ENCODE results near the gene ILKAP.

Gene ILKAP

DNA sequence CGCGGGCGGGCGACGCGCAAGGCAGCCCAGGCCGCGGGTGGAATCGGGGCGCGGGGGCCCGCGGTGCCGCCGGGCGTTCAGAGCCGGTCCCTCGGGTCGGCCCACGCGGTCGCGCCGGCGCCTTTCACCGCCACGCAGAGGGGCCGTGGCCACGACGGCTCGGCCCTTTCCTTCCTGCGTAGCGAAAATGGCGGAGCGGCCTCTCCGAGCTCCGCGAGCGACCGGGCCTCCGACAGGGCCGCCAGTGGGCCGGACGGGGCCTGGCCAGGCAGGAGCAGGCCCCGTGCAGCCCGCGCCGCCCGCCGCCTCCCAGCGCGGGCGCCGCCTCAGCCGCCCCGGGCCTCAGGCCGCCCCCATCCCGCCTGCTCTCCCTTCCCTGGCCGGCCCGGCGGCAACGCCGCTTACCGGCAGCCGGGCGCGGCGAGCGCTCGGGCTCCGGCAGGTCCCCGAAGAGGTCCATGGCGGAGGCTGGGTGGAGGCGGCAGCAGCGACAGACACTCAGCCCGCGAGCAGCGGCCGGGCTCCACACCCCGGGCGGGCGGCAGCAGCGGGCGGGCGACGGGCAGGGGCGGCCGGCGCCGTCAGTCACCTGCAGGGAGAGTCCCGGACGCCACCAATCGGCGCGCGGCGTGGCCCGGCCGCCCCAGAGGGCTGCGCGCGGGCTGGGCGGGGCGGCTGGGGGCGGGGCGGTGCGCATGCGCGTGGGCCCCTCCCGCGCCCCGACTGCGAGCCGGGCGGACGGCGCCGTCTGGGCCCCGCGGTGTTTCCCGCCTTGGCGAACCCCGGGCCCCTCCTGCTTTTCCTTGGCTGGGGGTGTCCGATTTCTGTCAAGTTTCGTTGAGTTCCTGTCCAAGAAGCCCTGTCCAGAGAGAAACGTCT lies at the start of gene ILKAP:
Gene ILKAP, minus strand, starts transcription at position 602 of the 879 bp plus-strand sequence. Its CDS starts 142 bp downstream, at position 460.
- peak within 1 kb of the TSS; percentile 88 for H3K4me3 Mint-ChIP-seq
- peaks cover 48% of the 10 kb centered on the region for H3K4me1 Mint-ChIP-seq
- H3K36me3 Mint-ChIP-seq (ENCODE audit: low read depth) = peaks cover 18% of the 10 kb centered on the region
- peak within 1 kb of the TSS; percentile 87 for H3K27ac Mint-ChIP-seq
- no peaks in the 10 kb centered on the region for H3K9me3 Mint-ChIP-seq
- H3K27me3 Mint-ChIP-seq = no peaks in the 10 kb centered on the region
- ATAC-seq (peak; percentile 98), DNase-seq (peak; percentile 91)

DNA sequence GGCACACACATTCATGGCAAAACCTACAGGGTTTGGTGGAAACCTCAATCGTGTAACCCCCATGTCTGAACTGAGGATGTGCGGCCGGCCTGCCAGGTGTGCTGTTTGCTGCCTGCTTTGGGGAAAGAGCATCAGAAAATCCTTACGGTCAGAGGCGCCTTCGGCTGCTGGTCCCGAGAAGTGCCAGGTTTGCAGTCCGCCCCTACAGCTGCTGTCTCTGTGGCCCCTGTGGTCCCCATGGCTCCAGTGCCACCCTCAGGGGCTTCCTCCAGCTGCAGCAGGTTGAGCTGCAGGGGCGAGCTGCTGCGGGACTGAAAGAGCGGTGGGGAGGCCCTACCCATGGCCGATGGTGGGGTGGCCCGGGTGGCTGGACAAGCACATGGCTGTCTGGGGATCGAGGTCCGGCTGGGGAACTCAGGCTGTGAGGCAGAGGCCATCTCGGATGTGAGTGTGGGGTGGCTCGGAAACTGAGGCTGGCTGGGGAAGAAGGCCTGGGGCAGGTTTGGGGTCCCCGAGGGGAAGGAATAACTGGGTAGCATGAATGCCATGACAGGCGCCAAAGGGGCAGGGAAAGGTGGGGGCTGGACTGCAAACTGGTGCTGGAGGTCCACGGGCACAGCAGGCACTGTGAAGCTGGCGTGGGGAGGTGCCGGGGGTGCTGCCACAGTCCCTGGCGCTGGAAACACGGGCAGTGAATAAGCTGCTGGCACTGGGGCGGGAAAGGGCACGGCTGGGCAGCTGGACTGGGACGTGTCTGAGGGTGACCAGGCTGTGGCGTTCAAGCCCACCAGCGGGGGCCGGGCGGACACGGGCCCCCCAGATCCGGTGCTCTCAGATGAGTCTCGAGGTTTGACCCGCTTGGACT lies 49.5 kb upstream of the ILKAP start:
- H3K4me3 Mint-ChIP-seq = no peak overlapping the region
- H3K4me1 Mint-ChIP-seq = no peaks in the 10 kb centered on the region
- DNase-seq = no peak
- H3K36me3 Mint-ChIP-seq (ENCODE audit: low read depth) = peaks cover 17% of the 10 kb centered on the region
- no peaks in the 10 kb centered on the region for H3K9me3 Mint-ChIP-seq
- no peaks in the 10 kb centered on the region for H3K27me3 Mint-ChIP-seq
- no peak overlapping the region for H3K27ac Mint-ChIP-seq
- no peak for ATAC-seq

- H3K4me3 Mint-ChIP-seq = no peak overlapping the region
- H3K36me3 Mint-ChIP-seq (ENCODE audit: low read depth) = peaks cover 17% of the 10 kb centered on the region
- H3K27ac Mint-ChIP-seq = no peak overlapping the region
- ATAC-seq = no peak
- H3K9me3 Mint-ChIP-seq = no peaks in the 10 kb centered on the region
- H3K27me3 Mint-ChIP-seq = no peaks in the 10 kb centered on the region
- DNase-seq = no peak
- H3K4me1 Mint-ChIP-seq = no peaks in the 10 kb centered on the region
Measured at GRCh38 chr2:238251986-238252385, 48.5 kb upstream of the ILKAP start.

DNA sequence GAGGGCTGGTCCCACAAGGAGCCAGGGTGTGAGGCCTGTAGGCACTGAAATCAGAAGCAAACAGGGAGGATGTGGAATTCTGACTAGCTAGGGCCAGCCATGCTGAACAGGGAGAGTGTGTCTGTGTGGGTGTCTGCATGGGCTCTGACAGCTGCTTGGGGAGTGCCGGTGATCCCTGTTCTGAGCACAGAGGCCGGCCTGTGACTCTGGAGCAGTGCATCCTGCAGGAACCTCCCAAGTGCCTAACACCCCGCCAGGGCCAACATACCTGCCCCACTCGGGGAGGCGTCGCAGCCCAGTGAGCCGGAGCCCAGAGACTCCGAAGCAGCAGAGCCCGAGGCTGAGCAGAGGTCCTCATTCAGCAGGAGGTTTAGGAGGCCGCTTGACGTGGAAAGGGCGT lies 47.8 kb upstream of the ILKAP start:
- ATAC-seq = no peak
- H3K9me3 Mint-ChIP-seq = no peaks in the 10 kb centered on the region
- DNase-seq = no peak
- no peak overlapping the region for H3K27ac Mint-ChIP-seq
- peaks cover 17% of the 10 kb centered on the region for H3K36me3 Mint-ChIP-seq (ENCODE audit: low read depth)
- H3K4me1 Mint-ChIP-seq = no peaks in the 10 kb centered on the region
- H3K4me3 Mint-ChIP-seq = no peak overlapping the region
- no peaks in the 10 kb centered on the region for H3K27me3 Mint-ChIP-seq

DNA sequence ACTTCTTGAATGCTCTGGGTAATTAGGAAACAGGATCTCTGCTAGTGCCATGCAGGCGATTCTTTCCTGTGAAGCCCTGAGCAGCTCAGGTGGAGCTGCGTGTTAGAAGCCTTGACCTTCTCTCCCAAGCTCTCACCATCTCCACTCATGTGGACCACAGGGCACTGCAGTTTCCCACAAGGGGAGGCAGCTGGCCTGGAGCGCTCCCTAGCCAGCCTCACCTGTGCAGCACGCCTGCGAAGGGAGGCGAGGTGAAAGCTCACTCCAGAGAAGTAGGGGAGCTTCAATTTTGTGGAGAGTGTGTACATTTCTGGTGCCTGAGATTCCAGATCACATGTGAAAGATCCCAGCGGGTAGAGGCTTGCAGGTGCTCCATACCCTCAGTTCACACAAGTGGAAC lies 47.4 kb upstream of the ILKAP start:
- DNase-seq (no peak), ATAC-seq (no peak)
- Mint-ChIP-seq H3K4me1 (no peaks in the 10 kb centered on the region), H3K27ac (no peak overlapping the region), H3K4me3 (no peak overlapping the region), H3K9me3 (no peaks in the 10 kb centered on the region), H3K27me3 (no peaks in the 10 kb centered on the region), H3K36me3 (ENCODE audit: low read depth) (peaks cover 17% of the 10 kb centered on the region)

DNA sequence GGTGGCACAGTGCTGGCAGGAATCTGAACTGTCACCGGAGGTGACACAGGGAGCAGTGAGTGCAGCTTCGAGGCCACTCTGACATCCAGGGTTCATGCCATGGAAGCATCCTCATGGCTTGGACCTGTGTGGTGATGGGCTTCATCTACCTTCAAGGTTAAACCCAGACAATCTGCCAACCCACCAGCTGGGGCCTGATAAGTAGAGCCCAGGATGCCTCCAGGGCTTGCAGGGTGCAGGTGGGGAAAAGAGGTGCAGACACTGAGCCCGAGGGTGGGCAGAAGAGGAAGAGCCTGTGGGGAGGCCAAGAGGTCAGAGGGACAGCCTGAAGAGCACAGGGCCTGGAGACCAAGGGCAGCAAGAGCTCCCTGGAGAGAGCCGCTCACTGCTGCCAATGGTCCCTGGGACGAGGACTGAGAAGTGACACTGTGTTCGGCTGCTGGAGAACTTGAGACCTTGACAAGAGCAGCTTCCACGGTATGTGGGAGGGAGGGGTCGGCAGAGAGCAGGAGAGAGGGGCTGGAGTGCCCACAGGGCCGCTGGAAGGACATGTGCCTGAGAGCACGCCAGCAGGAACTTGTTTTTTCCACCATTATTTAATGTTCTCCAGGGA lies 44.5 kb upstream of the ILKAP start:
- Mint-ChIP-seq H3K27ac (no peak overlapping the region), H3K9me3 (no peaks in the 10 kb centered on the region), H3K27me3 (no peaks in the 10 kb centered on the region), H3K36me3 (ENCODE audit: low read depth) (peaks cover 13% of the 10 kb centered on the region), H3K4me3 (no peak overlapping the region), H3K4me1 (no peaks in the 10 kb centered on the region)
- no peak for DNase-seq
- ATAC-seq = no peak

DNA sequence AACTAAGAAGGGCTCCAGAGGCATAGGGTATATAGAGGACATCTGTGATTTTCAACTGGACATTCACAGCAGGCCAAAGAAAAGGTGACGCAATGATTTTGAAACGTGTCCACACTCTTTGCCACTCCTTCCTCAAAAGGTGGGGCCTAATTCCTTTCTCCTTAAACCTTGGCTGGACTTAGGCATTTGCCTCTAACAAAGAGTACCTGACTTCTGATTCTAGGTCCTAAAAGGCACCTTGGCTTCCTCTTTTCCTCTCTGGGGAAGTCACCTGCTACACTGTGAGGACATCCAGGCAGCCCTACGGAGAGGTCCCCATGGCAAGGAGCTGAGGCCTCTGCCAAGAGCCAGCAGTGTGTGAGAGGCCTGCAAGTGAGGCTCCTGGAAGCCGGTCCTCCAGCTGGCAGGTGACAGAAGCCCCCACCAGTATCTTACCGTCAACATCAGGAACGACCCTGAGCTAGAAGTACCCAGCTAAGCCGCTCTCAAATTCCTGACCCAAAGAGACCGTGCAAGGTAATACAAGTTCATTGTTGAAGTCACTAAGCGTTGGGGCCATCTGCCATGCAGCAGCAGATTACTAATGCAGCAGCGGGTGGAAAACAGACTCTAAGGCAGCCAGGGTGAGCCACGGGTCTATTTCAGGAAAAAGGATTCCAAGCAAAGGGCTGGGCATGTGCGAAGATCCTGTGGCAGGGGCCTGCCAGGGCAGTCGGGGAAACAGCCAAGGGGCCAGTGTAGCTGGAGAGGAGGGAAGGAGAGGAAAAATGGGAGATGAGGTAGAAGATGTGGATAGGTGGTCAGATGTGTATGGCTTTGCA lies 43.7 kb upstream of the ILKAP start:
- H3K27me3 Mint-ChIP-seq = no peaks in the 10 kb centered on the region
- H3K27ac Mint-ChIP-seq = no peak overlapping the region
- no peaks in the 10 kb centered on the region for H3K4me1 Mint-ChIP-seq
- H3K36me3 Mint-ChIP-seq (ENCODE audit: low read depth) = peaks cover 13% of the 10 kb centered on the region
- no peak overlapping the region for H3K4me3 Mint-ChIP-seq
- ATAC-seq = no peak
- no peak for DNase-seq
- no peaks in the 10 kb centered on the region for H3K9me3 Mint-ChIP-seq

GRCh38 chr2:238244151-238244550 lies 40.7 kb upstream of the ILKAP start:
- Mint-ChIP-seq H3K4me3 (no peak overlapping the region), H3K27me3 (peaks cover 13% of the 10 kb centered on the region), H3K36me3 (ENCODE audit: low read depth) (peaks cover 8% of the 10 kb centered on the region), H3K4me1 (peaks cover 2% of the 10 kb centered on the region), H3K9me3 (no peaks in the 10 kb centered on the region), H3K27ac (no peak overlapping the region)
- DNase-seq (no peak), ATAC-seq (no peak)

GRCh38 chr2:238243496-238244076 lies 40.1 kb upstream of the ILKAP start:
- Mint-ChIP-seq H3K27ac (no peak overlapping the region), H3K4me3 (no peak overlapping the region), H3K27me3 (peaks cover 13% of the 10 kb centered on the region), H3K9me3 (no peaks in the 10 kb centered on the region), H3K4me1 (peaks cover 2% of the 10 kb centered on the region), H3K36me3 (ENCODE audit: low read depth) (peaks cover 8% of the 10 kb centered on the region)
- DNase-seq = no peak
- no peak for ATAC-seq

GRCh38 chr2:238242731-238243495 lies 39.4 kb upstream of the ILKAP start:
- H3K4me1 Mint-ChIP-seq = peaks cover 5% of the 10 kb centered on the region
- H3K9me3 Mint-ChIP-seq = no peaks in the 10 kb centered on the region
- no peak overlapping the region for H3K27ac Mint-ChIP-seq
- ATAC-seq = no peak
- no peak overlapping the region for H3K4me3 Mint-ChIP-seq
- H3K27me3 Mint-ChIP-seq = peaks cover 19% of the 10 kb centered on the region
- no peak for DNase-seq
- H3K36me3 Mint-ChIP-seq (ENCODE audit: low read depth) = peaks cover 6% of the 10 kb centered on the region

DNA sequence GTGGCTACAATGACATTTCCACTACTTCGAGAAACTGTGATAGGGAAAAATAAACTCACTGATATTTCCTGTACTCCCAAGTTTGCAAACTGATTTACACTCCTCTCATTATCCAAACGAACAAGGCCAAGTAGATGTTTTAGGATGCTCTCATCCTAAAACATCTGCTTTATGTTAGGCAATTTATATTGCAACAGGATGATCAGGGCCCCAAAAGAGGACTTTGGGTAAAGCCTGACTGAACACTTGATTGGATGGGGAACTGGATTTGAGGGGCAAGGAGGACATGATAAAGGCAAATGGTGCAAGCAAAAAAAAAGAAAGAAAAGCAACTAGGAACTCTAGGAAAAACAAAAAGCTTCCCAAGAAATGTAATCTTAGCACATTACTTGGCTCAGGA lies 38.5 kb upstream of the ILKAP start:
- DNase-seq = no peak
- H3K9me3 Mint-ChIP-seq = no peaks in the 10 kb centered on the region
- no peak overlapping the region for H3K27ac Mint-ChIP-seq
- ATAC-seq = no peak
- H3K4me1 Mint-ChIP-seq = peaks cover 8% of the 10 kb centered on the region
- H3K4me3 Mint-ChIP-seq = no peak overlapping the region
- H3K27me3 Mint-ChIP-seq = peaks cover 25% of the 10 kb centered on the region
- H3K36me3 Mint-ChIP-seq (ENCODE audit: low read depth) = peaks cover 6% of the 10 kb centered on the region

DNA sequence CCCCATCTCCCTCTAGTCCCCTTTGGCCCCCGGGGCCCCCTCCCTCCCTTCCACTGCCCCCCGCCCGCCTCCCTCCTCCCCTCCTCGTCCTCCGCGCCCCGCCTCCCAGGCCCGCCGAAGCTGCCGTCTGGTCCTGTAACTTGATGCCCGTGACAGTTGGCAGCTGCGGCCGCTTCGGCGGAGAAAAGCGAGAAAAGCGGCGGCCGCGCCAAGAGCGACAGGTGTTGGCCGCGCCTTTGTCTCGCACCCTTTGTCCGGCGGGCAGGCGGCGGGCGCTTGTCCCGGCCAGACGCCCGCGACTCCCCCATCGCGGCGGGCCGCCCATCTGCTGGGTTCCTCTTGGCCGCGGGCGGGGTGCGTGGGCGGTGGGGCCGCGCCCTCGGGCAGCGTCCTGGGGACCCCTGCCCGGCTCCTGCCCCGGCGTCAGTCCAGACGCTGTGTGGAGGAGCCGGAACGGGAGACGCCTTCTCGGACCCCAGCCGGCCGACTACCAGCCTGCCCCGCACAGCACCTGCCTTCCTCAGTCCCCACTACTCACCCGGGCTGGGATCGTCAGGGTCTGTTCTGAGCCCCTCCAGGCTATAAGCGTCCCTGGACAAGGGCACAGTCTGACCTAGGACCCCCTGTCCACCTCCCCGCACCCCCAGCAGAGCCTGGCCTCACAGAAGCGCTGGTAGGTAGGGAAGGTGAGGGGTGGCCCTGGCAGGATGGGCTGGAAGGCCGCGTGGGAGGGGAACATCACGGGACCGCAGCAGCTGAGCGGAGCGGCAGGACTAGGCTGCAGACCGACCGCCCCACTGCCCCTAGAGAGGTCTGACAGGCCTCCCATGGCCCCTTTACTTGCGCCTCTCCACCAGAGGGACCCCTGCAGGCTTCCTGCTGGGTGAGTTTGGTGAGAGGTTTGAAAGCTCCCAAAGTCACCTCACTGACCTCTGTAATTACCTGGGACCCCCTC lies 37.5 kb upstream of the ILKAP start:
- no peaks in the 10 kb centered on the region for H3K9me3 Mint-ChIP-seq
- H3K4me1 Mint-ChIP-seq = peaks cover 8% of the 10 kb centered on the region
- DNase-seq = no peak
- no peak for ATAC-seq
- H3K27me3 Mint-ChIP-seq = peaks cover 30% of the 10 kb centered on the region
- H3K27ac Mint-ChIP-seq = no peak overlapping the region
- H3K4me3 Mint-ChIP-seq = no peak overlapping the region
- peaks cover 6% of the 10 kb centered on the region for H3K36me3 Mint-ChIP-seq (ENCODE audit: low read depth)

All from activated naive CD8-positive, alpha-beta T cell treated with anti-CD3 and anti-CD28 coated beads, Interleukin-2, amount 50 U/mL, for 24 hours (primary cell).